H1 (cell line): ENCODE results near the gene NSDHL. TPM values are rescaled to one million over a fixed set of nuclear protein-coding genes. Genes with fewer than 3 reads are reported as not detected.

Experiments
- BACH1 ChIP-seq: IDR thresholded peaks from 2 replicates; pipeline ENCODE4 v1.6.1; 2012; ENCODE audit warnings: low read length, improper control_type of control experiment
- CEBPB ChIP-seq: IDR thresholded peaks from 2 replicates; pipeline ENCODE4 v1.6.1; 2012; ENCODE audit warnings: low read depth, low read length
- RNF2 ChIP-seq: fragments of 200-900, 300-1000 bp; sonication (generic); IDR thresholded peaks from 2 replicates; pipeline ENCODE4 v1.7.1; 2016; ENCODE audit warnings: borderline replicate concordance, low read depth, mild to moderate bottlenecking, antibody characterized with exemption, low read length; ENCODE audit not compliant: poor library complexity, severe bottlenecking; ENCODE audit errors: missing control alignments
- SIN3A ChIP-seq, 2 experiments: IDR thresholded peaks in 1 of 2; conservative IDR thresholded peaks in 1 of 2; 2 replicates each; pipeline ENCODE4 v1.6.1; 2011 to 2012; ENCODE audit warnings: low read length in 2 of 2, improper control_type of control experiment in 1 of 2, low read depth in 1 of 2, mild to moderate bottlenecking in 1 of 2
- TCF12 ChIP-seq: IDR thresholded peaks from 2 replicates; pipeline ENCODE4 v1.6.1; 2011; ENCODE audit warnings: low read depth, mild to moderate bottlenecking, low read length
- YY1 ChIP-seq: IDR thresholded peaks from 2 replicates; pipeline ENCODE4 v1.6.1; 2011; ENCODE audit warnings: low read depth, mild to moderate bottlenecking, low read length
- polyA plus RNA-seq, 7 experiments: library from polyadenylated mRNA; depleted of rRNA in 3 of 7; stranded (reverse) in 5 of 7; unstranded in 2 of 7; fragments of >200 nt in 5 of 7; fragments of 200-250 nt in 2 of 7; gene quantifications; 1 replicate in 5 of 7; 2 replicates in 1 of 7; 4 replicates in 1 of 7; pipeline versions ENCODE4 v1.2.1 to v1.2.3, GENCODE V29; 2011 to 2013; ENCODE audit warnings: missing spikeins in 2 of 7, mixed read lengths in 2 of 7
- total RNA-seq: library from RNA; stranded (reverse); fragmentation: NEBNext Ultra II Directional; extraction: Animal tissue kit (Norgen Biotek cat#: 25700); gene quantifications from 2 replicates; pipeline ENCODE4 v1.2.1, GENCODE V29; 2021
- TF ChIP-seq, protein P1 (sequence below): IDR thresholded peaks from 2 replicates; pipeline ENCODE4 v1.6.1; 2012; ENCODE audit warnings: inconsistent platforms

Gene NSDHL
- total and polyA plus RNA-seq, 2 of the 8 experiments (the other 6 are each of a cell fraction or from before 2014, with no cell fraction given), result 31.5 to 34.6 TPM

DNA sequence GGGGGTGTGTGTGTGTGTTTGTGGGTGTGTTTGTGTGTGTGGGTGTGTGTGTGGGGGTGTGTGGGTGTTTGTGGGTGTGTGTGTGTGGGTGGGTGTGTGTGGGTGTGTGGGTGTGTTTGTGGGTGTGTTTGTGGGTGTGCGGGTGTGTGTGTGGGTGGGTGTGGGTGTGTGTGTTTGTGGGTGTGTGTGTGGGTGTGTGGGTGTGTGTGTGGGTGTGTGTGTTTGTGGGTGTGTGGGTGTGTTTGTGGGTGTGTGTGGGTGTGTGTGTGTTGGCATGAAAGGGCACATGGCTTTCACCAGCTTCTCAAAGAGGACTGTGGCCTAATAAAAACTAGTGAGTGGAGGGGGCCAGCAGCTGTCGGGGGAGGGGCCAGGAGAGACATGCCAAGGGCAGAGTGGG is 41.7 kb downstream of the NSDHL start (continued):
- TF ChIP-seq BACH1, result no peak
- TF ChIP-seq, protein P1, sequence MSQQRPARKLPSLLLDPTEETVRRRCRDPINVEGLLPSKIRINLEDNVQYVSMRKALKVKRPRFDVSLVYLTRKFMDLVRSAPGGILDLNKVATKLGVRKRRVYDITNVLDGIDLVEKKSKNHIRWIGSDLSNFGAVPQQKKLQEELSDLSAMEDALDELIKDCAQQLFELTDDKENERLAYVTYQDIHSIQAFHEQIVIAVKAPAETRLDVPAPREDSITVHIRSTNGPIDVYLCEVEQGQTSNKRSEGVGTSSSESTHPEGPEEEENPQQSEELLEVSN, result no peak
- TF ChIP-seq YY1, result no peak
- TF ChIP-seq CEBPB, result no peak
- TF ChIP-seq RNF2, result no peak
- TF ChIP-seq SIN3A (conservative IDR thresholded peaks at IDR 0.05 in 1 of 2, IDR thresholded peaks at IDR 0.05 in 1 of 2; ENCODE audit: low read depth in 1 of 2, low read length in 2 of 2), result no peak
- TF ChIP-seq TCF12, result no peak
